ENCODE results near the gene B9D1.

Gene B9D1

DNA sequence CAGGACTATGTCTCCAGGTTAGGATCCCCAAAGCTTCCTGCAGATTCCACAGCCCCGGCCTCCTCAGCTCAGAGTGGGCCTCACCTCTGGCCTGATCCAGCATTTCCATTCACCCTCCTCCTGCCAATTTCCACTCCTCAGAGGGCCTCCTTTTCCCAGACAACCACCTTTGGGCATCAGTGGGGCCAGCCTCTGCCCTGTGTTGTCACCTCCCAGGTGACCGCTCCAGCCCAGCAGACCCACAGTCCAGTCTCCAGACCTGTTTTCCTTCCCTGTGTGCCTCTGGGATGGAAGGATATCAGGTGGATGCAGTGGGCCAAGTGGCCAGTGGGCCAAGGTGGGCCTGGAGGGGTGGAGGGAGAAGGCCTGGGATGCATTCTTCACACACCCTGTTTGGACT, 32.7 kb downstream of the B9D1 start:
- Histone ChIP-seq H3K4me2 (ENCODE audit: low read length) (no peak overlapping the region), H3K27ac (ENCODE audit: low read length) (no peak overlapping the region), H4K20me1 (ENCODE audit: insufficient read depth, low read length) (no peaks in the 10 kb centered on the region)

GRCh38 chr17:19329136-19329535, 33.4 kb downstream of the B9D1 start:
- H3K9me3 ChIP-seq (ENCODE audit: insufficient read depth, low read length) = no peaks in the 10 kb centered on the region
- no peaks in the 10 kb centered on the region for H3K27me3 ChIP-seq (ENCODE audit: low read depth, low read length)
- no peaks in the 10 kb centered on the region for H3K79me2 ChIP-seq (ENCODE audit: low read length)
- peaks cover 6% of the 10 kb centered on the region for H3K4me1 ChIP-seq (ENCODE audit: low read length)
- no peak overlapping the region for H3K27ac ChIP-seq (ENCODE audit: low read length)
- no peak overlapping the region for H2AFZ ChIP-seq (ENCODE audit: low read depth, low read length)
- H3K4me3 ChIP-seq (ENCODE audit: low read length) = no peak overlapping the region
- no peak overlapping the region for H3K4me2 ChIP-seq (ENCODE audit: low read length)
- no peaks in the 10 kb centered on the region for H4K20me1 ChIP-seq (ENCODE audit: insufficient read depth, low read length)
- H3K9ac ChIP-seq (ENCODE audit: low read length) = no peak overlapping the region
- TF ChIP-seq EZH2phosphoT487 (IDR thresholded peaks at IDR 0.05; ENCODE audit: low read depth) = no peak
- no peak for TF ChIP-seq CTCF (IDR thresholded peaks at IDR 0.05; ENCODE audit: low read depth, low read length)
- no peaks in the 10 kb centered on the region for H3K36me3 ChIP-seq (replicated peaks; ENCODE audit: low read depth, low read length)

More for the DNA sequence above, 32.7 kb downstream of the B9D1 start:
- H3K4me1 ChIP-seq (ENCODE audit: low read length) = peaks cover 6% of the 10 kb centered on the region
- H3K79me2 ChIP-seq (ENCODE audit: low read length) = no peaks in the 10 kb centered on the region
- H3K4me3 ChIP-seq (ENCODE audit: low read length) = no peak overlapping the region
- no peaks in the 10 kb centered on the region for H3K36me3 ChIP-seq (replicated peaks; ENCODE audit: low read depth, low read length)
- no peaks in the 10 kb centered on the region for H3K9me3 ChIP-seq (ENCODE audit: insufficient read depth, low read length)
- TF ChIP-seq EZH2phosphoT487 (IDR thresholded peaks at IDR 0.05; ENCODE audit: low read depth) (no peak), CTCF (IDR thresholded peaks at IDR 0.05; ENCODE audit: low read depth, low read length) (no peak)
- no peak overlapping the region for H3K9ac ChIP-seq (ENCODE audit: low read length)
- H2AFZ ChIP-seq (ENCODE audit: low read depth, low read length) = no peak overlapping the region
- H3K27me3 ChIP-seq (ENCODE audit: low read depth, low read length) = no peaks in the 10 kb centered on the region

- no peaks in the 10 kb centered on the region for H3K27me3 ChIP-seq (ENCODE audit: low read depth, low read length)
- peaks cover 6% of the 10 kb centered on the region for H3K4me1 ChIP-seq (ENCODE audit: low read length)
- H2AFZ ChIP-seq (ENCODE audit: low read depth, low read length) = no peak overlapping the region
- H3K79me2 ChIP-seq (ENCODE audit: low read length) = no peaks in the 10 kb centered on the region
- no peaks in the 10 kb centered on the region for H4K20me1 ChIP-seq (ENCODE audit: insufficient read depth, low read length)
- TF ChIP-seq CTCF (IDR thresholded peaks at IDR 0.05; ENCODE audit: low read depth, low read length) (no peak), EZH2phosphoT487 (IDR thresholded peaks at IDR 0.05; ENCODE audit: low read depth) (no peak)
- H3K9ac ChIP-seq (ENCODE audit: low read length) = no peak overlapping the region
- H3K9me3 ChIP-seq (ENCODE audit: insufficient read depth, low read length) = no peaks in the 10 kb centered on the region
- H3K4me2 ChIP-seq (ENCODE audit: low read length) = no peak overlapping the region
- H3K27ac ChIP-seq (ENCODE audit: low read length) = no peak overlapping the region
- H3K4me3 ChIP-seq (ENCODE audit: low read length) = no peak overlapping the region
- no peaks in the 10 kb centered on the region for H3K36me3 ChIP-seq (replicated peaks; ENCODE audit: low read depth, low read length)
Observed at GRCh38 chr17:19328441-19329061, 34.0 kb downstream of the B9D1 start.

GRCh38 chr17:19327031-19327783, 35.3 kb downstream of the B9D1 start:
- H3K4me1 ChIP-seq (ENCODE audit: low read length) = no peaks in the 10 kb centered on the region
- no peaks in the 10 kb centered on the region for H3K36me3 ChIP-seq (replicated peaks; ENCODE audit: low read depth, low read length)
- no peaks in the 10 kb centered on the region for H3K79me2 ChIP-seq (ENCODE audit: low read length)
- H2AFZ ChIP-seq (ENCODE audit: low read depth, low read length) = no peak overlapping the region
- no peaks in the 10 kb centered on the region for H4K20me1 ChIP-seq (ENCODE audit: insufficient read depth, low read length)
- no peak overlapping the region for H3K9ac ChIP-seq (ENCODE audit: low read length)
- H3K27ac ChIP-seq (ENCODE audit: low read length) = no peak overlapping the region
- no peaks in the 10 kb centered on the region for H3K9me3 ChIP-seq (ENCODE audit: insufficient read depth, low read length)
- no peaks in the 10 kb centered on the region for H3K27me3 ChIP-seq (ENCODE audit: low read depth, low read length)
- H3K4me2 ChIP-seq (ENCODE audit: low read length) = no peak overlapping the region
- TF ChIP-seq CTCF (IDR thresholded peaks at IDR 0.05; ENCODE audit: low read depth, low read length) = no peak
- no peak for TF ChIP-seq EZH2phosphoT487 (IDR thresholded peaks at IDR 0.05; ENCODE audit: low read depth)
- no peak overlapping the region for H3K4me3 ChIP-seq (ENCODE audit: low read length)

All from OCI-LY3 (cell line).